ENCODE data around the gene F2RL2.

The F2RL2 gene

DNA sequence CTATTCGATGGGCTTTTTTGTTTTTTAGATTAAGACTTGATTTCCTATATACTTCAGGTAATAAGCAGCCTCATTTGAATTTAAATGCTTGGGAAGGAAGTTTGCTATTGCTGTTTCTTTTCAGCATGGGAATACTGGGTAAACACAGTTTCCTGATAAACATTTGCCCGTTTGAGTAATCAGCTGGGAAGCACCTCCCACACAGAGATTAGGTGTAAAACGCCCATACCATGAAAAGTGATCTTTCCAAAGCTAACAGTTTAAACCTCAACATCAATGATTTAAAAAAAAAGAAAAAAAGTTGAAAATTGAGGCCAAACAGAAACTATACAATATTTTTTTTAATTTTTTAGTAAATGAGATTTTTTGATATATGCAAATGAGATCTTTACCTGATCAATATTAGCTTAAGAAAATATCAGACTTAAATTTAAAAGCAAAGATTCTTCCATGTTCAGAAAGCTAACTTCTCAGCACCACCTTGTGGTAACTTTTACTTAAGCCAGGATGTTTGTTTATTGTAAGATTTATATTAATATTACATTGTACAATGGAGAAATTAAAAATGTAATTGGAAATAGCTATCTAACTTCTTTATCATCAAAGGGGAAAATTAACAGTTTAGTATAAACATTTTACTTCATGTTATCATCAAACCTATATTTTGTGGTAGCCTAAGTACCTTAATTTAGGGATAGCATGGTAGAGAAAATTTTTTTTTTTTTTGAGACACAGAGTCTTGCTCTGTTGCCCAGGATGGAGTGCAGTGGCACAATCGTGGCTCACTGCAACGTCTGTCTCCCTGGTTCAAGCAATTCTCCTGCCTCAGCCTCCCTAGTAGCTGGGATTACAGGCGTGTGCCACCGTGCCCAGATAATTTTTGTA lies 39.8 kb downstream of the F2RL2 start:
- Histone ChIP-seq H3K4me1 (ENCODE audit: insufficient read depth, low read length) (no peaks in the 10 kb centered on the region), H3K27me3 (ENCODE audit: control insufficient read depth in 1 of 2, insufficient read depth in 2 of 2, low read length in 2 of 2) (no peaks in the 10 kb centered on the region), H3K9ac (ENCODE audit: low read length) (no peak overlapping the region), H3K9me3 (ENCODE audit: low read length) (no peaks in the 10 kb centered on the region), H3K27ac (ENCODE audit: low read depth, low read length) (no peak overlapping the region), H3K4me3 (ENCODE audit: low read depth in 1 of 2, low read length in 2 of 2) (no peak overlapping the region), H3K36me3 (ENCODE audit: insufficient read depth, low read length) (no peaks in the 10 kb centered on the region)

DNA sequence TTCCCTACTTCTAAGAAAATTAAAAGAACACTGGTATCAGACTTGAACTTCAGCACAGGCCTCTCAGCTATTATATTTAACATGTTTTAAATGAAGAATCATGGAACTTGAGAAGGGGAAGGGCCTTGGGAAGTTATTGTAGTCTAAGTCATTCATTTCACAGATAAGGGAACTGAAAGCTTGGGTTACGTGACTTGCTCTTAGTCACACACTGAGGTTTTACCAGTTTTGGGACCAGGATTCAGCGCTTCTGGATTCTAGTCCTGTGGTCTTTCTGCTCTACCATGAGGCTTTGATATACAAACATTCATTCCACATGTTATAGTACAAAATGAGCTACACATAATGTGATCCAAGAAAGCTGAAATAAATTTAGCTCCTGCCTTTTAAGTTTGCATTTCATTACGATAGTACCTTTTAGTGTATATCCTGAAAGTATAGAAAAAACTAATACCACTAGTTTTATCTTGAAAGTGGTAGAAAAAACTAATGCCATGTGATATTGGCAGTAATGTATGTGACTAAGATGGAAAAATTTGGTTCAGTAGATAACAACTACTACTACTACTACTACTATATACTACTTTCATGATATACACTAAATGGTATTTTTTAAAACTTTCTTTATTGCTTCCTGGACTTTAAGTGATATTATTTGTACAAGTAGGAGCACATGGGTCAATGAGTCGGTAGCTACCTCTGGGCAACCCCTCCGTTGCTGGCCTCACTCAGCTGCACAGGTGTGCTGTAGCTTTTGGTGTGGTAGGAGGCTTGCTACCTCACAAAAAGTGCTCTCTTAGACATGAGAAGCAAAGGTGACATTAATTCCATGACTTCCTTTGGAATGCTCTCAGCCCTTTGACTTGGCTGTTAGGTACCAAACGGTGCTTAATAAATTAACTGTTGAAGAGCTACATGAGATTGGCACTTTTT lies 40.7 kb downstream of the F2RL2 start:
- Histone ChIP-seq H3K4me3 (ENCODE audit: low read depth in 1 of 2, low read length in 2 of 2) (no peak overlapping the region), H3K27me3 (ENCODE audit: control insufficient read depth in 1 of 2, insufficient read depth in 2 of 2, low read length in 2 of 2) (no peaks in the 10 kb centered on the region), H3K9ac (ENCODE audit: low read length) (no peak overlapping the region), H3K9me3 (ENCODE audit: low read length) (no peaks in the 10 kb centered on the region), H3K4me1 (ENCODE audit: insufficient read depth, low read length) (no peaks in the 10 kb centered on the region), H3K36me3 (ENCODE audit: insufficient read depth, low read length) (no peaks in the 10 kb centered on the region), H3K27ac (ENCODE audit: low read depth, low read length) (no peak overlapping the region)

DNA sequence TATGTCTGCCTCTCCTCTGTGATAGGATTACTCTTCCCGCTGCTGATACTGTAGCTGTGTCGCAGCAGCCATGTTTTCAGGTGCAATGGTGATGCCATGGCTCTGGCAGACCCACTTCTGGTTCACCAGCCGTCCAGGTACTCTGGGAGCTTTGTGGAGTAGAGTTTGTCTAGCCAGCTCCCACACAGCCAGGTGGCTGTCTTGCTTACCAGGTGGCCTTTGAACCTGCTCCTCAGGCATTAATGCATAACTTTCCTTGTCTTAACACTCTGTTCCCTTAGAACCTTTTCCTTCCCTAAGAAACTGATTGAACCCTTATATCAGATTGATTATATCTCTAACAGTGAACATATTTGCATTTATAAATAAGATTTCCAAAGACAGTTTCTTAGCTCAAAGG lies 42.2 kb downstream of the F2RL2 start:
- no peaks in the 10 kb centered on the region for H3K27me3 ChIP-seq (ENCODE audit: control insufficient read depth in 1 of 2, insufficient read depth in 2 of 2, low read length in 2 of 2)
- H3K9ac ChIP-seq (ENCODE audit: low read length) = no peak overlapping the region
- no peaks in the 10 kb centered on the region for H3K4me1 ChIP-seq (ENCODE audit: insufficient read depth, low read length)
- no peak overlapping the region for H3K4me3 ChIP-seq (ENCODE audit: low read depth in 1 of 2, low read length in 2 of 2)
- H3K9me3 ChIP-seq (ENCODE audit: low read length) = no peaks in the 10 kb centered on the region
- no peaks in the 10 kb centered on the region for H3K36me3 ChIP-seq (ENCODE audit: insufficient read depth, low read length)
- no peak overlapping the region for H3K27ac ChIP-seq (ENCODE audit: low read depth, low read length)

DNA sequence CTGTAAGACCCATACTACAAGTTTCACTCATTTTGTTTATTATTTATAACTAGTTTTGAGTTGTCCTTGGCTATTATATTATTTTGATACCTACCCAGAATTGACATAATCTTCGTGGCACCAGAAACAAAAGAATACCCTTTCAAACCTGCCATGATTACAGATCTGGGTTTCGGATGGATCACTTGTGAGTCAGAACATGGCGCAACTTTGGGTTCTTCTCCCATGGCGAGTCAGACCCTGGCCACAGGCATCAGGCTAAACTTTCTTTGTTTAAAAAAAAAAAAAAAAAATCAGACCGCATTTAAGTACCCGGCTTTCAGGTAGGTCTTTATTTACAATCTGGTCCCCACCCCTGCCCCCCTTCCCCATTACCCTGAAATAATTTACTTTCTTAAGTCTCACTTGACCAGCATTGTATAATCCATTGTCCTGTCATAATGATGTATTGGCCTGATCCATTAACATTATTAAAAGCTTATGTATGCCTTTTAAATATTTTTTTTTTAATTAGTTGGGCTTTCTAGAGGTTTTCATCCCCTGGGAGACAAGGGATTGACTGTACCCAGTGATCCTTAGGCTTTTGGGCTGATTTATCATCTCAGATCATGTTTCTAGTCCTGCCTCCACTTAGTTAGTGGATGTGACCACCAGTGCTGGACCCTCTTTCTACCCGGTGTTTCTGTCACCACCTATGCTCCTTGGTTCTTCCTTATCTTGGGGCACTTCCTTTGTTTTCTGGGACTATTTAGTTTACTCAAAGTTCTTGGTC lies 43.9 kb downstream of the F2RL2 start:
- H3K4me3 ChIP-seq (ENCODE audit: low read depth in 1 of 2, low read length in 2 of 2) = no peak overlapping the region
- H3K27ac ChIP-seq (ENCODE audit: low read depth, low read length) = no peak overlapping the region
- H3K9me3 ChIP-seq (ENCODE audit: low read length) = no peaks in the 10 kb centered on the region
- H3K27me3 ChIP-seq (ENCODE audit: control insufficient read depth in 1 of 2, insufficient read depth in 2 of 2, low read length in 2 of 2) = no peaks in the 10 kb centered on the region
- H3K4me1 ChIP-seq (ENCODE audit: insufficient read depth, low read length) = no peaks in the 10 kb centered on the region
- H3K9ac ChIP-seq (ENCODE audit: low read length) = no peak overlapping the region
- no peaks in the 10 kb centered on the region for H3K36me3 ChIP-seq (ENCODE audit: insufficient read depth, low read length)

DNA sequence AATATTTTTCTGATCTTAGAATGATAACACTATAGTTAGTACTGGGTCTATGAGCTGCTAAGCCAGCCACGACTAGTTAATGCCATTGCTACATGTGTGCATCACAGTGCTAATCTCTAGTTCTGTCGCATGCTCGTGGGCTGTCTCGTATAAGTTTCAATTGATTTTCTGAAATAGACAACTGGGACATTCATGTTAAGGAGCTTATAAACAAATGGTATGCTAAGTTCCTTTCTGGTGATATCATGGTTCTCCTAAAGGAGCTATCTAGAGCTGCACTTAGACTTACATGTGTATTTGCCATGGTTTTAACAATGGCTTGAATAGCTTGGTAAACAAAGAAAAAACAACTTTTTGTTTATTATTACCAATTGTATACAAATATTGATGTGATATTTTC lies 46.2 kb downstream of the F2RL2 start:
- H3K27ac ChIP-seq (ENCODE audit: low read depth, low read length) = no peak overlapping the region
- H3K36me3 ChIP-seq (ENCODE audit: insufficient read depth, low read length) = no peaks in the 10 kb centered on the region
- H3K4me3 ChIP-seq (ENCODE audit: low read depth in 1 of 2, low read length in 2 of 2) = no peak overlapping the region
- no peaks in the 10 kb centered on the region for H3K9me3 ChIP-seq (ENCODE audit: low read length)
- H3K4me1 ChIP-seq (ENCODE audit: insufficient read depth, low read length) = no peaks in the 10 kb centered on the region
- no peaks in the 10 kb centered on the region for H3K27me3 ChIP-seq (ENCODE audit: control insufficient read depth in 1 of 2, insufficient read depth in 2 of 2, low read length in 2 of 2)
- no peak overlapping the region for H3K9ac ChIP-seq (ENCODE audit: low read length)

DNA sequence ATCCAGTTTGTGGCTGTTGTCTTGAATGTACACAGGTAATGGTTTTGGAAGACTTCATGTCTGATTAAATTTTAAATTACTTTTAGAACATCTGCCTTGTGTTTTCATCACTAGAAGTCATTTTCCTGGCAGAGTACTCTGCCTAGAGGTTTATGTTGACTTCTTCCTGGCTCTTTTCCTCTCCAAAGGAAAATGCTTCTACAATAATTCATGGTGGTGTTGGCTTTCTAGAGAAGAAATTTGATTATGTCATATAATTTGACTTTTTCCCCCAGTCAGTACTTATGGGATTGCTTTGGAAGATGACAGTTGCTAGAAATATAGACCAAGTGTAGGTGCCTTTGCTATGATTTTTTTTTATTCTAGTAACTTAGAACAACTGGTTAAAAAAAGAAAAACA lies 46.8 kb downstream of the F2RL2 start:
- H3K27me3 ChIP-seq (ENCODE audit: control insufficient read depth in 1 of 2, insufficient read depth in 2 of 2, low read length in 2 of 2) = no peaks in the 10 kb centered on the region
- no peaks in the 10 kb centered on the region for H3K9me3 ChIP-seq (ENCODE audit: low read length)
- no peaks in the 10 kb centered on the region for H3K4me1 ChIP-seq (ENCODE audit: insufficient read depth, low read length)
- no peak overlapping the region for H3K27ac ChIP-seq (ENCODE audit: low read depth, low read length)
- H3K36me3 ChIP-seq (ENCODE audit: insufficient read depth, low read length) = no peaks in the 10 kb centered on the region
- no peak overlapping the region for H3K9ac ChIP-seq (ENCODE audit: low read length)
- H3K4me3 ChIP-seq (ENCODE audit: low read depth in 1 of 2, low read length in 2 of 2) = no peak overlapping the region

DNA sequence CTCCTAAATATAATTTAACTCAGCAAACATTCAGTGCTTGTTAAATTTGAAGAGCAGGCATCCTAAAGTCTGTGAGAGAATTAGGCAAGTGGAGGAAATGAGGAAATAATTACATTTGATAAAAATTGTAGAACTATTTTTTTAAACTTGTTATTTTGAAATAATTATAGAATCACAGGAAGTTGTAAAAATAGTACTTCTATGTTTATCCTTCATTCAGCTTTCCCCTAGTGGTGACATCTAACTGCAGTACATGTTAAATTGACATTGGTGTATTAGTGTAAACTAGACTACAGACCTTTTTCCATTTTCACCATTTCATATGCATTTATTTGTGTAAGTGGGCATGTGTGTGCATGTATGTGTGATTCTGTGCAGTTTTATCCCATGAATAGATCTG lies 51.6 kb downstream of the F2RL2 start:
- H3K27me3 ChIP-seq (ENCODE audit: control insufficient read depth in 1 of 2, insufficient read depth in 2 of 2, low read length in 2 of 2) = no peaks in the 10 kb centered on the region
- no peak overlapping the region for H3K27ac ChIP-seq (ENCODE audit: low read depth, low read length)
- no peak overlapping the region for H3K4me3 ChIP-seq (ENCODE audit: low read depth in 1 of 2, low read length in 2 of 2)
- no peaks in the 10 kb centered on the region for H3K4me1 ChIP-seq (ENCODE audit: insufficient read depth, low read length)
- no peaks in the 10 kb centered on the region for H3K9me3 ChIP-seq (ENCODE audit: low read length)
- H3K9ac ChIP-seq (ENCODE audit: low read length) = no peak overlapping the region
- H3K36me3 ChIP-seq (ENCODE audit: insufficient read depth, low read length) = no peaks in the 10 kb centered on the region

DNA sequence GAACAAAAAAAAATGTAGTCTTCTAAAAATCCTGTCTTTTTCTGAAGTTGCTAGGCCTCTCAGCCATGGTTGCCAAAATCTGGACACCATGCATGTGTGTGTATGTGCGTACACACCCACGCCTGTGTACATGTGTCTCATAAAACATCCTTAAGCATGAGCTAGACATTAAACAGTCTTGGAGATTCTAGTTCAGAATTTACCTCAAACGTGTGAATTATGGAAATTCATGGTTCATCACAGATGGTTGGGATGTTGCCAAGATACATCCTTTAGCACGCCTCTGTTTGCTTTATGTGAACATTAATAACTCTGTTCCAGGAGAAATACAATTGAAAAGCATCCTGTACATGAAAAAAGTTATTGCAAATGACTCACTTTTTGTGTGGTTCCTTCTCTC lies 53.0 kb downstream of the F2RL2 start:
- Histone ChIP-seq H3K27ac (ENCODE audit: low read depth, low read length) (no peak overlapping the region), H3K9ac (ENCODE audit: low read length) (no peak overlapping the region), H3K4me1 (ENCODE audit: insufficient read depth, low read length) (no peaks in the 10 kb centered on the region), H3K36me3 (ENCODE audit: insufficient read depth, low read length) (no peaks in the 10 kb centered on the region), H3K4me3 (ENCODE audit: low read depth in 1 of 2, low read length in 2 of 2) (no peak overlapping the region), H3K9me3 (ENCODE audit: low read length) (no peaks in the 10 kb centered on the region), H3K27me3 (ENCODE audit: control insufficient read depth in 1 of 2, insufficient read depth in 2 of 2, low read length in 2 of 2) (no peaks in the 10 kb centered on the region)

Data from muscle layer of colon (tissue), 2 donors.